DOHH2 (cell line): ENCODE measurements around the gene TBC1D25.
"Not testable (repeated sequence)": the region's sequence is repeated elsewhere in the genome, so short reads cannot be mapped to it uniquely, and the experiment has no call there.

ENCODE experiments used
- H3F3A ChIP-seq: fragments of 200-600 bp; sonication (generic), shearing (Covaris generic); 2 replicates; pipeline ENCODE4 v1.6.0; 2016; ENCODE audit warnings: antibody characterized with exemption, mild to moderate bottlenecking; ENCODE audit not compliant: control insufficient read depth, insufficient read depth
- H3K27ac ChIP-seq: fragments of 200-600 bp; sonication (generic); 2 replicates; pipeline ENCODE4 v1.5.1; 2014; ENCODE audit warnings: low read depth, mild to moderate bottlenecking, low read length, moderate library complexity
- H3K27me3 ChIP-seq: fragments of 200-600 bp; sonication (generic); 2 replicates; pipeline ENCODE4 v1.6.1; 2014; ENCODE audit warnings: mild to moderate bottlenecking, low read length, mixed read lengths; ENCODE audit not compliant: control insufficient read depth
- H3K36me3 ChIP-seq: fragments of 200-600 bp; sonication (generic); 2 replicates; pipeline ENCODE4 v1.6.1; 2014; ENCODE audit warnings: mild to moderate bottlenecking, low read length, moderate library complexity, mixed read lengths; ENCODE audit not compliant: control insufficient read depth
- H3K4me1 ChIP-seq: fragments of 200-600 bp; sonication (generic); 2 replicates; pipeline ENCODE4 v1.6.1; 2014; ENCODE audit warnings: mild to moderate bottlenecking, low read length, mixed read lengths; ENCODE audit not compliant: control insufficient read depth
- H3K4me2 ChIP-seq: fragments of 200-600 bp; sonication (generic); 2 replicates; pipeline ENCODE4 v1.6.0; 2014; ENCODE audit warnings: mild to moderate bottlenecking, low read length, moderate library complexity
- H3K4me3 ChIP-seq: fragments of 200-600 bp; sonication (generic); 2 replicates; pipeline ENCODE4 v1.5.1; 2014; ENCODE audit warnings: mild to moderate bottlenecking, low read length, mixed read lengths
- H3K79me2 ChIP-seq: fragments of 200-600 bp; sonication (generic); 2 replicates; pipeline ENCODE4 v1.6.1; 2014; ENCODE audit warnings: mild to moderate bottlenecking, low read length, mixed read lengths; ENCODE audit not compliant: control insufficient read depth
- H3K9me2 ChIP-seq: fragments of 200-600 bp; sonication (generic); replicated peaks from 2 replicates; pipeline ENCODE4 v1.6.1; 2014; ENCODE audit warnings: mild to moderate bottlenecking, low read length, mixed read lengths; ENCODE audit not compliant: control insufficient read depth
- H3K9me3 ChIP-seq: fragments of 200-600 bp; sonication (generic); 2 replicates; pipeline ENCODE4 v1.6.1; 2014; ENCODE audit warnings: antibody characterized with exemption, low read length, mixed read lengths; ENCODE audit not compliant: control insufficient read depth, insufficient read depth
- H4K20me1 ChIP-seq: fragments of 200-600 bp; sonication (generic); 2 replicates; pipeline ENCODE4 v1.6.0; 2014; ENCODE audit warnings: low read depth, mild to moderate bottlenecking, antibody characterized with exemption, low read length, moderate library complexity; ENCODE audit not compliant: control insufficient read depth, insufficient read depth
- EZH2phosphoT487 ChIP-seq: fragments of 200-600 bp; sonication (generic); IDR thresholded peaks from 2 replicates; pipeline ENCODE4 v1.6.1; 2017; ENCODE audit warnings: borderline replicate concordance, mild to moderate bottlenecking, antibody characterized with exemption, low read length, moderate library complexity, mixed read lengths
- TF ChIP-seq, protein P1 (sequence below): fragments of 200-600 bp; sonication (generic); IDR thresholded peaks from one replicate; pipeline ENCODE4 v1.5.1; 2014; ENCODE audit warnings: antibody characterized with exemption, mild to moderate bottlenecking, low read depth, low read length; ENCODE audit not compliant: poor library complexity, severe bottlenecking

Gene TBC1D25

DNA sequence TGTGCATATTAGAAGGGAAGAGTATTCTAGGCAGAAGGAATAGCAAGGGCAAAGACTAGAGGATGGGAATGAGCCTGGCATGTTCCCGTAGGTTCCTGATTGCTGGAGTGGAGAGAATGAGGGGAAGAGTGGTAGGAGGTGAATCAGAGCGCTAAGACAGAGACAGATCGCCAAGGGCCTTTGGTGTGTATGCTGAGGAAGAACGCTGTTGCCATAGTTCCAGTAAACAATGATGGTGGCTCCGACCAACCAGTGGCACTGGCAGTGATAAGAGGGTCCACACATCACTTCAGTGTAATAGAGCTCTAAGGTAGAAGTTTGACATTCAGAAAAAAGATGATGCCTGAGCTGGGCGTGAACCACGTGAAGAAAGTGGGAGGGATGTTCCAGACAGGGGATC is 966 bp downstream of the TBC1D25 start:
- TF ChIP-seq, protein P1, sequence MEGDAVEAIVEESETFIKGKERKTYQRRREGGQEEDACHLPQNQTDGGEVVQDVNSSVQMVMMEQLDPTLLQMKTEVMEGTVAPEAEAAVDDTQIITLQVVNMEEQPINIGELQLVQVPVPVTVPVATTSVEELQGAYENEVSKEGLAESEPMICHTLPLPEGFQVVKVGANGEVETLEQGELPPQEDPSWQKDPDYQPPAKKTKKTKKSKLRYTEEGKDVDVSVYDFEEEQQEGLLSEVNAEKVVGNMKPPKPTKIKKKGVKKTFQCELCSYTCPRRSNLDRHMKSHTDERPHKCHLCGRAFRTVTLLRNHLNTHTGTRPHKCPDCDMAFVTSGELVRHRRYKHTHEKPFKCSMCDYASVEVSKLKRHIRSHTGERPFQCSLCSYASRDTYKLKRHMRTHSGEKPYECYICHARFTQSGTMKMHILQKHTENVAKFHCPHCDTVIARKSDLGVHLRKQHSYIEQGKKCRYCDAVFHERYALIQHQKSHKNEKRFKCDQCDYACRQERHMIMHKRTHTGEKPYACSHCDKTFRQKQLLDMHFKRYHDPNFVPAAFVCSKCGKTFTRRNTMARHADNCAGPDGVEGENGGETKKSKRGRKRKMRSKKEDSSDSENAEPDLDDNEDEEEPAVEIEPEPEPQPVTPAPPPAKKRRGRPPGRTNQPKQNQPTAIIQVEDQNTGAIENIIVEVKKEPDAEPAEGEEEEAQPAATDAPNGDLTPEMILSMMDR, result no peak
- TF ChIP-seq EZH2phosphoT487, result no peak
- H3K9me2 ChIP-seq, result no peaks in the 10 kb centered on the region
- H4K20me1 ChIP-seq, result no peaks in the 10 kb centered on the region
- peak overlapping the region; percentile 86 for H3K4me2 ChIP-seq
- peaks cover 8% of the 10 kb centered on the region for H3K36me3 ChIP-seq
- peaks cover 16% of the 10 kb centered on the region for H3K79me2 ChIP-seq
- no peaks in the 10 kb centered on the region for H3F3A ChIP-seq
- peak overlapping the region; percentile 91 for H3K4me3 ChIP-seq
- peaks cover 19% of the 10 kb centered on the region for H3K4me1 ChIP-seq
- no peaks in the 10 kb centered on the region for H3K9me3 ChIP-seq
- no peak overlapping the region for H3K27ac ChIP-seq
- H3K27me3 ChIP-seq, result no peaks in the 10 kb centered on the region

DNA sequence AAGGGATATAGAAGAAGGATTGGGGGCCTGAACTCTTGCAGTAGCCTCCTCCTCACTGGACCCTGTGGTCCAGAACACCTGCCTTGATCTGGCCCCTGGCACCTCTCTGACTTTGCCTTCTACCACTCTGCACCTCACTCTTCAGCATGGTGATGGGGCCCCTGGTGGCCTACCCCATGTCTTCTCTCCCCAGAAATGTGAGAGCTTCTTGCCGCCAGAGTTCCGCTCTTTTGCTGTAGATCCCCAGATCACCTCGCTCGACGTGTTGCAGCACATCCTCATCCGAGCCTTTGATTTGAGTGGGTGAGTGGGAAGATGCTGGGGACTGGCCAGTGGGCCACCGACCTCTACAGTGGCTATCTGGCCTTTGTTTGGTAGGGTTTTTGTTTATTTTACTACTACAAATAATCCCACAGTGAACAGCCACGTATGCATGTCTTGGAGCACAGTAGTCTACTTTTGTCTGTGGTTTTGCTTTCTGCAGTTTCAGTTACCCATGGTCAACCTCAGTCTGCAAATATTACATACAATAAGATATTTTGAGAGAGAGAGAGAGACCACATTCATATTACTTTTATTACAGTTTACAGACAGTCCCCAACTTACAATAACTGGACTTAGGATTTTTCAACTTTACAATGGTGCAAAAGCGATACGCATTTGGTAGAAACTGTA is 1.8 kb downstream of the TBC1D25 start:
- no peak overlapping the region for H3K27ac ChIP-seq
- H3K9me2 ChIP-seq, result no peaks in the 10 kb centered on the region
- H3K79me2 ChIP-seq, result peaks cover 16% of the 10 kb centered on the region
- H3K4me1 ChIP-seq, result peaks cover 19% of the 10 kb centered on the region
- no peaks in the 10 kb centered on the region for H3K9me3 ChIP-seq
- no peaks in the 10 kb centered on the region for H3K27me3 ChIP-seq
- H3K4me2 ChIP-seq, result peak overlapping the region; percentile 86
- H3K36me3 ChIP-seq, result peaks cover 8% of the 10 kb centered on the region
- no peak overlapping the region; the same call in 1 of the 2 replicates for H3K4me3 ChIP-seq
- no peak for TF ChIP-seq EZH2phosphoT487
- TF ChIP-seq, protein P1, result no peak
- H3F3A ChIP-seq, result no peaks in the 10 kb centered on the region
- H4K20me1 ChIP-seq, result no peaks in the 10 kb centered on the region

DNA sequence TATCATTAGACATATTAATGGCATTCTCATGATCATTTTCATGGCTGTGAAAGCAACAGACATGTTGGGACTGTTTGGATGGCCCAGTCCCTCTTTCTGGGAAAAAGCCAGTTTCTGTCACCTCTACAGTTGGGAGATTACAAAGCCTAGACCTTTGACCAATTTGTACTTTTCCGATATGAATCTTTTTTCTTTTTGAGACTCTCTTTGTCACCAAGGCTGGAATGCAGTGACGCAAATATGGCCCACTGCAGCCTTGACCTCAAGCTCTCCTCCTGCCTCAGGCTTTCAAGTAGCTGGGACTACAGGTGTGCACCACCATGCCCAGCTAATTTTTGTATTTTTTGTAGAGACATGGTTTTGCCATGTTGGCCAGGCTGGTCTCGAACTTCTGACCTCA is 9.4 kb downstream of the TBC1D25 start:
- Histone ChIP-seq H3K27me3 (no peaks in the 10 kb centered on the region), H3F3A (no peaks in the 10 kb centered on the region), H3K79me2 (no peaks in the 10 kb centered on the region), H3K9me2 (no peaks in the 10 kb centered on the region), H3K4me1 (peaks cover 14% of the 10 kb centered on the region), H3K4me2 (no peak overlapping the region), H3K4me3 (no peak overlapping the region), H3K36me3 (peaks cover 5% of the 10 kb centered on the region), H4K20me1 (no peaks in the 10 kb centered on the region), H3K27ac (no peak overlapping the region), H3K9me3 (no peaks in the 10 kb centered on the region)
- TF ChIP-seq, protein P1, result no peak
- TF ChIP-seq EZH2phosphoT487, result no peak

DNA sequence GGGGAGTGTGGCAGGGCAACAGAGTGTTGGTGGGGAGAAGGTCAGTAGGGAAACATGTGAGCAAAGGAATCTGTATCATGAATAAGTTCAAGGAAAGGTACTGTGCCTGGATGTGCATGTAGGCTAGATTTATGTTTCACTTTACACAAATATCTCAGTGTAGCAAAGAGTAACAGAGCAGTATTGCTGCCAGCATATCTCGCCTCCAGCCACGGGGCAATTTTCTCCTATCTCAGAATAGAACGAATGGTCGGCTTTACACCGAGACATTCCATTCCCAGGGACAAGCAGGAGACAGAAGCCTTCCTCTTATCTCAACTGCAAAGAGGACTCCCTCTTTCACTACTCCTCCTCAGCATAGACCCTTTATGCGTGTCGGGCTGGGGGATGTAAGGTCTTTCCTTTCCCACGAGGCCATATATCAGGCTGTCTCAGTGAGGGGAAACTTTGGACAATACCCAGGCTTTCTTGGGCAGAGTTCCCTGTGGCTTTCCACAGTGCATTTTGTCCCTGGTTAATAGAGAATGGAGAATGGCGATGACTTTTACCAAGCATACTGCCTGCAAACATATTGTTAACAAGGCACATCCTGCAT is 16.3 kb downstream of the TBC1D25 start:
- not testable (repeated sequence) for H3K79me2 ChIP-seq, H4K20me1 ChIP-seq, H3K4me2 ChIP-seq, H3K4me1 ChIP-seq, H3K9me2 ChIP-seq, H3K27me3 ChIP-seq, H3K9me3 ChIP-seq, H3K27ac ChIP-seq, H3K4me3 ChIP-seq, H3F3A ChIP-seq
- H3K36me3 ChIP-seq, result peaks cover 11% of the 10 kb centered on the region; the same call in 1 of the 2 replicates
